Type B pancreatic cell (in vitro differentiated cells): ENCODE results near the gene USP46. TPM values are rescaled to one million over a fixed set of nuclear protein-coding genes. Genes with fewer than 3 reads are reported as not detected.

Experiments used
- DNase-seq: peaks from one replicate; pipeline ENCODE4 v3.0.0; 2021; ENCODE audit warnings: mixed read lengths; ENCODE audit not compliant: unreplicated experiment; ENCODE audit errors: extremely low spot score
- H3K27ac Mint-ChIP-seq: 2 replicates; pipeline ENCODE4 v1.8.0; 2021; ENCODE audit warnings: mild to moderate bottlenecking, mixed read lengths
- H3K27me3 Mint-ChIP-seq: 2 replicates; pipeline ENCODE4 v1.8.0; 2021; ENCODE audit warnings: mixed read lengths
- H3K36me3 Mint-ChIP-seq: 2 replicates; pipeline ENCODE4 v1.8.0; 2021; ENCODE audit warnings: mixed read lengths
- H3K4me1 Mint-ChIP-seq: one replicate; pipeline ENCODE4 v1.8.0; 2021; ENCODE audit warnings: mixed read lengths; ENCODE audit not compliant: unreplicated experiment
- H3K4me3 Mint-ChIP-seq: 2 replicates; pipeline ENCODE4 v1.8.0; 2021; ENCODE audit warnings: mild to moderate bottlenecking, mixed read lengths
- H3K9me3 Mint-ChIP-seq: 2 replicates; pipeline ENCODE4 v1.8.0; 2021; ENCODE audit warnings: mixed read lengths
- CTCF ChIP-seq: fragments of 200-600 bp; sonication (generic); conservative IDR thresholded peaks from 2 replicates; pipeline ENCODE4 v1.5.0; 2021; ENCODE audit warnings: antibody characterized with exemption, mild to moderate bottlenecking
- total RNA-seq: library from RNA; stranded (reverse); gene quantifications from 2 replicates; pipeline ENCODE4 v1.2.1, GENCODE V29; 2021; ENCODE audit warnings: low replicate concordance

Gene USP46
- total RNA-seq, 1 donor from 2014 or later: 53.5 TPM

GRCh38 chr4:52548818-52549570 lies 110.1 kb downstream of the USP46 start:
- peaks cover 21% of the 10 kb centered on the region for H3K4me1 Mint-ChIP-seq
- no peak for DNase-seq
- H3K27me3 Mint-ChIP-seq: no peaks in the 10 kb centered on the region
- H3K27ac Mint-ChIP-seq: no peak overlapping the region
- TF ChIP-seq CTCF: no peak
- no peaks in the 10 kb centered on the region for H3K36me3 Mint-ChIP-seq
- H3K4me3 Mint-ChIP-seq: no peak overlapping the region
- H3K9me3 Mint-ChIP-seq: peaks cover 4% of the 10 kb centered on the region

- no peak for DNase-seq
- no peak for TF ChIP-seq CTCF
- Mint-ChIP-seq H3K4me3 (no peak overlapping the region), H3K9me3 (no peaks in the 10 kb centered on the region), H3K27me3 (no peaks in the 10 kb centered on the region), H3K4me1 (peaks cover 21% of the 10 kb centered on the region), H3K36me3 (no peaks in the 10 kb centered on the region), H3K27ac (no peak overlapping the region)
These were observed 112.7 kb downstream of the USP46 start for GRCh38 chr4:52546449-52546848.

- peaks cover 21% of the 10 kb centered on the region for H3K4me1 Mint-ChIP-seq
- peak; percentile 92 for TF ChIP-seq CTCF
- no peaks in the 10 kb centered on the region for H3K9me3 Mint-ChIP-seq
- H3K4me3 Mint-ChIP-seq: no peak overlapping the region
- no peaks in the 10 kb centered on the region for H3K36me3 Mint-ChIP-seq
- DNase-seq: peak; percentile 77
- H3K27me3 Mint-ChIP-seq: no peaks in the 10 kb centered on the region
- H3K27ac Mint-ChIP-seq: no peak overlapping the region
These were observed 113.7 kb downstream of the USP46 start for GRCh38 chr4:52545099-52546069.

Other genes with a start within 250 kb of the USP46 start
- 1.9 and 3.9 TPM in 2 replicates for gene ERVMER34-1, start 92.1 kb upstream of the USP46 start, total RNA-seq
- gene RASL11B, start 203.0 kb upstream of the USP46 start, total RNA-seq: 2.7 and 15.7 TPM in 2 replicates